ENCODE data around the gene ZNF613.
A peak's percentile ranks its signal among the peaks of the same experiment; 100 is the strongest.
"Not testable (repeated sequence)": the region's sequence is repeated elsewhere in the genome, so short reads cannot be mapped to it uniquely, and the experiment has no call there.

The ZNF613 gene

GRCh38 chr19:51926784-51927741, at the start of gene ZNF613:
Gene ZNF613, plus strand, starts transcription at chr19:51927472. Its CDS starts 8,749 bp downstream, at chr19:51936221.
- DNase-seq: peak; percentile 93

- no peak for DNase-seq
These were observed 44.8 kb upstream of the ZNF613 start for GRCh38 chr19:51882518-51882917.

- no peak for DNase-seq
These were observed 42.6 kb upstream of the ZNF613 start for GRCh38 chr19:51884713-51885112.

GRCh38 chr19:51887522-51888498, 39.5 kb upstream of the ZNF613 start, which contains the start of gene ZNF577:
Gene ZNF577, minus strand, starts transcription at chr19:51887951. Its CDS starts 7,569 bp downstream, at chr19:51880382.
- peak; percentile 93 for DNase-seq

- DNase-seq: no peak
These were observed 37.3 kb upstream of the ZNF613 start for GRCh38 chr19:51889934-51890333.

GRCh38 chr19:51891193-51891747, 36.0 kb upstream of the ZNF613 start:
- no peak for DNase-seq

GRCh38 chr19:51901860-51902259, 25.4 kb upstream of the ZNF613 start:
- DNase-seq: no peak

GRCh38 chr19:51903192-51903591, 24.1 kb upstream of the ZNF613 start:
- no peak for DNase-seq

GRCh38 chr19:51904331-51905165, 22.7 kb upstream of the ZNF613 start, which contains the start of gene ZNF649:
Gene ZNF649, minus strand, starts transcription at chr19:51905017. Its CDS starts 4,910 bp downstream, at chr19:51900107.
- peak; percentile 91 for DNase-seq

- no peak for DNase-seq
These were observed 22.1 kb upstream of the ZNF613 start for GRCh38 chr19:51905206-51905605.

- DNase-seq: not testable (repeated sequence)
These were observed 21.6 kb upstream of the ZNF613 start for GRCh38 chr19:51905639-51906038.

GRCh38 chr19:51906108-51906507, 21.2 kb upstream of the ZNF613 start:
- DNase-seq: not testable (repeated sequence)

- not testable (repeated sequence) for DNase-seq
These were observed 19.3 kb upstream of the ZNF613 start for GRCh38 chr19:51907981-51908380.

- no peak for DNase-seq
These were observed 11.9 kb upstream of the ZNF613 start for GRCh38 chr19:51915324-51915867.

GRCh38 chr19:51916167-51916566, 11.1 kb upstream of the ZNF613 start:
- no peak for DNase-seq

- no peak for DNase-seq
These were observed 7.7 kb upstream of the ZNF613 start for GRCh38 chr19:51919606-51920005.

GRCh38 chr19:51921949-51922348, 5.3 kb upstream of the ZNF613 start:
- no peak for DNase-seq

GRCh38 chr19:51926426-51926783, 867 bp upstream of the ZNF613 start:
- no peak for DNase-seq

- DNase-seq: no peak
These were observed 587 bp downstream of the ZNF613 start for GRCh38 chr19:51927859-51928258.

- no peak for DNase-seq
These were observed 4.6 kb downstream of the ZNF613 start for GRCh38 chr19:51931921-51932320.

- DNase-seq: no peak
These were observed 11.7 kb downstream of the ZNF613 start for GRCh38 chr19:51938936-51939335.
